Stimulated activated CD4-positive, alpha-beta T cell treated with anti-CD3 and anti-CD28 coated beads, Interleukin-2, amount 100 ng/mL, for 4 hours (primary cell): ENCODE data around the gene PLEKHA5.
"Not testable (repeated sequence)": the region's sequence is repeated elsewhere in the genome, so short reads cannot be mapped to it uniquely, and the experiment has no call there.

ENCODE experiments used
- DNase-seq: peaks from one replicate; pipeline ENCODE4 v3.0.0-alpha.2; 2020; ENCODE audit warnings: low read depth

The PLEKHA5 gene

DNA sequence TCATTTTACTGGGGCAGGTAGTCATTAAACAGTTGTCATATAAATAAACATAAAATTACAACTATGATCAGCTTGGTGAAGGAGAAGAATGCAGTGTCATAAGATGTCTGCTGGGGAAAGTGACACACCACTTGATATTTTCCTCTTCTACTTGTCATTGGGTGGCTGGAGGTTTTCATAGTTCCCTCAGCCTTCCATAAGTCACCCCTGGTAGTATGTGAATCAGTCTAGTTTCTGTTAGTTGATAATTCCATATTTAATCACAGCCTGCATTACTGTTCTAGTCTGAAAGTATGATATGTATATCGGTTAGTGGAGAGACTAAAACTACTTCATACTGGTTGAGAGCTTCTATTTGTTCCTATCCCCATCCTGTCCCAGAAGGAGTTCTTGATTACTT, 38.2 kb downstream of the PLEKHA5 start:
- no peak for DNase-seq

DNA sequence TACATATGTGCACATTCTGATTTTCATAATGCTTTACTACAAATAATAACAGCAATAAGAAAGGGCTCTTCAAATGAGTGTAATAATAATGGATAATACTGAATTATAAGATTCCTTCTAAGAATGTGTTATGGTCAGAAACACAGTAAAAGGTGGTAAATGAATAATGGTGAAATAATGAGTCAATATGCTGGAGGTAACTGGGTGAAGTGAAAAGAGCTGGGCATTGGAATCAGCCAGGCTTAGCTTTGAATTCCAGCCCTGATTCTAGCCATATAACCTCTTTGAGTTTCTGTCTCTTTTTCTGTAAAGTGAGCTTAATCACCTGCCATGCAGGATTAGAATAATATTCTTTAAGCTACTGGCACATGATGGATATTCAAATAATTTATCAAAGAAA, 39.1 kb downstream of the PLEKHA5 start:
- no peak for DNase-seq

DNA sequence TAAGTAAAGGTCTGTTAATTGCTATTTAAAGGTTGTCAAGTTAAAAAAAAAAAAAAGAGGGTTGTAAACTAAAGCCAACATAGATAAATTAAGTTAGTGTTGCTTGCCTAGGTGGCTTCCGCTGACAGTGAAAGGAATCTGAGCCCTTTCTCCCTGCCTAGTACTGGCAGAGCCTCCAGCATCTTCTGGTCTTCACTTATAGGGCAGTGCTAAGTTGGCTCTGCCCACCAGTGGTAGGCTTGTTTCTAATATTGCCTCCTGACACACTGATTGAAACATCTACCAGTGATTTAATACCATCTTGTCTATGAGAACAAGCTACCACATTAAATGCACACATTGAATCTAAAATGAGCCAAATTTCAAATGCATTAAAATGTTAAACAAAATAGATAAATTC, 39.7 kb downstream of the PLEKHA5 start:
- no peak for DNase-seq

DNA sequence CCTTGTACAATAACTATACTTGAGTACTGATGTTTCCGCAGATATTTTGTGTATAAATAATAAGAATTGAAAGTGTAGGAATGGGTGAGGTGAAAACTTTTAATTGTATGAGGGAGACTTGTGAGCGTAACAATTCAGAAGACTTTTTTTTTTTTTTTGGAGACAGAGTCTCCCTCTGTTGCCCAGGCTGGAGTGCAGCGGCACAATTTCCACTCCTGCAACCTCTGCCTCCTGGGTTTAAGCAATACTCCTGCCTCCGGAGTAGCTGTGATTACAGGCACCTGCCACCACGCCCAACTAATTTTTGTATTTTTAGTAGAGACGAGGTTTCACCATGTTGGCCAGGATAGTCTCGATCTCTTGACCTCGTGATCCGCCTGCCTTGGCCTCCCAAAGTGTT, 40.8 kb downstream of the PLEKHA5 start:
- DNase-seq, result not testable (repeated sequence)

DNA sequence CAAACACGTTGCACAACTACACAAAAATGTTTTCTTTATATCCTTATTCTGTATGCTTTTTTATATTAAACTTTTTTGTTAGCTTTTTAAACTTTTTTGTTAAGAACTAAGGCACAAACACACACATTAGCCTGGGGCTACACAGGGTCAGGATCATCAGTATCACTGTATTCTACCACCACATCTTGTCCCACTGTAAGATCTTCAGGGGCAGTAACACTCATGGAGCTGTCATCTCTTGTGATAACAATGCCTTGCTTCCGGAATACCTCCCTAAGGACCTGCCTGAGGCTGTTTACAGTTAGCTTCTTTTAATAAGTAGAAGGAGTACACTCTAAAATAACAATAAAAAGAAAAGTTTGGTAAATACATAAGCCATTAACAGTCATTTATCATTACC, 42.2 kb downstream of the PLEKHA5 start:
- no peak for DNase-seq

DNA sequence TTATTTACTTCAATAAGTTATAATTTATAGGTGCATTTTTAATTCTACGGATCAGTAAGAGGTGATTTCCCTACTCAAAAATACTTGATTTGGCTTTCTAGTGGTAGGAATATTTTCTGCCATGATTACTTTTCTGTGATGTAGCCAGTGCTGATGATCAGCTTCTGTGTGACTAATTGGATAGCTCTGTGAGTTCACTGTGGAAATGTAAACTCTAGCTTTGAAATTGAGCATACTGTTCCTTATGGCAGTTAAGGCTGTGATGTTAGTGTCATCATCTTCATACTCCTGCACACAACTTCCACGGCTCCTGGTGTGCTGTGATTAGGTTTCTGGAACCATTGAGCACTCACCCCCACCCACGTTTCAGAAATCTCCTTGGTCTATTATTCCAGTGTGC, 48.2 kb downstream of the PLEKHA5 start:
- DNase-seq, result no peak

DNA sequence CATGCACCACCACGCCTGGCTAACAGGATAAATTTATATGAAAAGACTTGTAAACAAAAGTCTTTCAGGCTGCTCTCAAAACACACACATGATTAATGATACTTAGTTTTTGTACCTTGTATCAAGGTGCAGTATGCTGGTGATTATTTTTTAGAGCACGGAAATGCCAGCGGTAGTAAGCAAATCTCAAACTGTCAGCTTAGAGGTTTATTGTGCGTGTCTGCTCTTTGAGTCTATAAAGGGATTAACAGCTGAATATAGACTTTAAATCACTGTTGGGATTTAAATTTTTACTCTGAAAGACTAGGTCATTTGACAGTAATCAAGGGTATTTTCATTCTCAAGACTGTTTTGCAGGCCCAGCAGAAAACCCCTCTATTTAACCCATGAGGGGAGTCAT, 50.5 kb downstream of the PLEKHA5 start:
- DNase-seq, result no peak

DNA sequence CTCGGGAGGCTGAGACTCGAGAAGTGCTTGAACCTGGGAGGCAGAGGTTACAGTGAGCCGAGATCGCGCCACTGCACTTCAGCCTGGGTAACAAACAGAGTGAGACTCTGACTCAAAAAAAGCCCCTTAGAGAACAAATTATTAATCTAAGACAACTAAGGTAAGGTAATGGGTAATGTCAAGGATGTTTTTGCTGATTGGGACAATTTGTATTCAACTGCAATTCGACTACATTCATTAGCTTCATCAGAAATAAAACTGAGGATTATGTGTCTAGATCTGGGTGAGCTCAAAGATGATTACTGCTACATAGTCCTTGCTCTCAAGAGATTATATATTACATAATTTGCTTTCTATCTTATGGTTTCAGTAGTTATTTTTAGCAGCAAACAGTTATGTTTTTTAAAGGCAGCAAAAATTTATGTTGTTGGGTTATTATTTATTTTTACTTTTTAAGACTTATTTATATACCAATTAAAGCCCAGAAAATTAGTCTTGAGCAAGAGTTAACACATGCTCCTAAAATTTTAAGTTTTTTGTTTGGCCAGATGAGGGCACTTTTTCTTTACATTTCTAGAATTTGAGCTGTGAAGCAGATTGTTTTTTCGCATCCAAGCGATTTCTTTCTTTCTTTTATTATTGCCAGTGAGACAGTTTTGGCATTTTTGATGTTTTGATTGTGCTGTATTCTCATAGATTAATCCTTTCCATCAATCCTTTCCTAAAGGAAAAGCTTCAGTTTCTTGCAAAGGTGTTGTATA, 52.3 kb downstream of the PLEKHA5 start:
- DNase-seq, result no peak

DNA sequence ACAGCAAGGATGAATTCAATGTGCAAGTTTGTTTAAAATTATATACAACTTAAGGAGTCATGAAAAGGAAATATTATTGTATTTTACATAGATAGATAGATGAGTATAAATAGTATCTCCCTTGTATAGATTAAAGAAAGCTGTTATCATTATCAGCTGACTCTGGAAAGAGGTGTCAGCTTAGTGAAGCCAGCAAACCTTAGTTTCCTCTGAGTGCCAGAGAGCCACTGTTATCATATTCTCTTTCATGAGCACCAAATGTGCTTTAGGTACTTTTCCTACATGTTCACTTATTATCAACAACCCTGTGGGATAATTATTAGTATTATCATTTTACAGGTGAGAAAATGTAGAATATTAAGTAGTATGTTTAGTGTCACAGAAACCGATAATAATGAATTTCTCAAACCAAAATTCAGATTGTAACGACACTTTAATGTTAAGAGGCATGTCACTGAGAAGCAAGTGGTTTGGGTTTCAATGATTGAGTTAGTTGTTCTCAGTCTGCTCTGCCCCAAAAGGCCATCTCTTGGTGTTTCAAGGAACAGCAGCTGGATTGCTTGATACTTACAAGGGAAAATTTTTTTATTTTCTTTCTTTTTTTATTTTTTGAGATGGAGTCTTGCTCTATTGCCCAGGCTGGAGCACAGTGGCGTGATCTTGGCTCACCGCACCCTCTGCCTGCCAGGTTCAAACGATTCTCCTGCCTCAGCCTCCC, 53.7 kb downstream of the PLEKHA5 start:
- no peak for DNase-seq

DNA sequence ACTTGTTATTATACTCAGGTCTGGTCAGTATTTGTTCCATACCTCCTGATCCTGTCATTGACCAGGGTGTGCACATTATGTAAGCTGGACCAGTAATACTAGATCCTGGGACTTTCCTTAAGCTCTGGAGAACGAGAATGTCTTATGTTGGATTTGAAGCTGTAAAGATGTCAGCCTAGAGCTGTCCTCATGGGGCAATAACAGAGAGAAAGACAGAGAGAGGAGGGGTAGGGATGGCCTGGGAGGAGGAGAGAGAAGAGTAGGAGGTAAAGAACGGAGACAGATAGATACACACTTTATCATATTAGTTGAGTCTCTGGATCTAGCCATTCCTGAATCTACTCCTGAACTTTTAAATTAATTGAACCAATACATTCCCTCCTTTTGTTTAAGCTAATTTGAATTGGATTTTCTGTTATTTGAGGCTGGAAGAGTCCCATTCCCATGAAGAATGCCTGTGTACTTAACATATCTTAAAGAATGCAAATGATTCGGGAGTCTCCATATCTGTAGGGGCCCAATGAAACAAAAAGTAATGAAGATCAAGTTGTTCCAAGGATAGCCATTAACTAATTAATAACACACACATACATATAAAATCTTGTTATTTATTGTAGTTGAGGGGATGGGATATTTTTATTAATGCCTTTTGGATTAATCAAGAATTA, 55.9 kb downstream of the PLEKHA5 start:
- no peak for DNase-seq

DNA sequence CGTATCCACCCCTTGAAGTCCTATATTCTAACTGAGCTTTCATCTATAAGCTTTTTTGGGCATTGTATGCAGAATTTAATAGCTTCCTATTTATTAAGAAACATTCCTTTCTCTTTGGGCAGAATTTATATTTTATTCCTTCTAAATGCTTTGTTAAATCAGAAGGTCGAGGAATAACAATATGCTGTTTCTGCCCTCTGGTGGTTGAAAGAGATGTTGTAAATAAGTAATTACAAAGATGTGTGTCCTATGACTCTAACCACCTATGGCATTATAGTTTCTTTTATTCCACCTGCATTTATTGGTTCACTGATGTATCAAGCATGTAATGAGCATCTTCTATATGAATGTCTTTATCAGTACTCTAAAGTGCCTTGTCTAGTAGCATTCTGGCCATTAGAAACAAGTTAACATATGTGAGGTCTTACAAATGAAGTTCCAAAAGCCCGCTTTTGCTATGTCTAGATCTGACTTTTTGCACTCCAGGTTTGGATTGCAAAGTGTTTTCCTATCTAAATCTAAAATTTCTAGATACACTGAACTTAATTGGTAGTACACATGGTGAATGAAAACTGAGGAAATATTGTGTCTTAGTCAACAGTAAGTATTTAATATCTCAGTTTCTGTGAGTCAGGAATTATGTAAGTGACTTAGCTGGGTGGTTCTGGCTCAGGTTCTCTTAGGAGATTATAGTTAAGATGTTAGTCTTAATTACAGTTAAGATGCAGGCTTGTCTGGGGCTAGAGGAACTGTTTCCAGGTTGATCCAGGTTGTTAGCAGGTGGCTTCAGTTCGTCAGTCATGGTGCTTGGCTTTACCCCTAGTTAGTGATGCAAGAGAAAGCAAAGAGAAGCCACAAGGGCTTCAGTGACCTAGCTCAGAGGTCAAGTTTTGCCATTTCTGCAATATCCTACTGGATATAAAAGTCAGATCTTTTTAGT, 57.5 kb downstream of the PLEKHA5 start:
- no peak for DNase-seq

DNA sequence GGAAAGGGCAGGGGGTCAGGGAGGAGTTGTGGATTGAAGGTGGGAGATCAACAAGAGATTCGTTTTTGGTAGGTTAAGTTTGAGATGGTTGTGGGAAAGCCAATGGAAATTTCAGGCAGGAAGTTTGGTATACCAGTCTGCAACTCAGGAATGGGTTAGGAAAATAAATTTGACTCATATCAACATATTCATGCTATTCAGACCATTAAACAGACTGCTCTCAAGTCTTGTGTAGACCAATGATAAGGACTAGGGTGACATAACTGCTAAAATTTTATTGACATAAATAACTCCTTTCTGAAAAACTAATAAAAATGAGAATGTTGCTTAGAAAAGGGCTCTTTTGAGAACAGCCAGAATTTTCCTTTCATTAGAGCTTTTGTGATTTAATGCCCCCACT, 60.0 kb downstream of the PLEKHA5 start:
- DNase-seq, result no peak

DNA sequence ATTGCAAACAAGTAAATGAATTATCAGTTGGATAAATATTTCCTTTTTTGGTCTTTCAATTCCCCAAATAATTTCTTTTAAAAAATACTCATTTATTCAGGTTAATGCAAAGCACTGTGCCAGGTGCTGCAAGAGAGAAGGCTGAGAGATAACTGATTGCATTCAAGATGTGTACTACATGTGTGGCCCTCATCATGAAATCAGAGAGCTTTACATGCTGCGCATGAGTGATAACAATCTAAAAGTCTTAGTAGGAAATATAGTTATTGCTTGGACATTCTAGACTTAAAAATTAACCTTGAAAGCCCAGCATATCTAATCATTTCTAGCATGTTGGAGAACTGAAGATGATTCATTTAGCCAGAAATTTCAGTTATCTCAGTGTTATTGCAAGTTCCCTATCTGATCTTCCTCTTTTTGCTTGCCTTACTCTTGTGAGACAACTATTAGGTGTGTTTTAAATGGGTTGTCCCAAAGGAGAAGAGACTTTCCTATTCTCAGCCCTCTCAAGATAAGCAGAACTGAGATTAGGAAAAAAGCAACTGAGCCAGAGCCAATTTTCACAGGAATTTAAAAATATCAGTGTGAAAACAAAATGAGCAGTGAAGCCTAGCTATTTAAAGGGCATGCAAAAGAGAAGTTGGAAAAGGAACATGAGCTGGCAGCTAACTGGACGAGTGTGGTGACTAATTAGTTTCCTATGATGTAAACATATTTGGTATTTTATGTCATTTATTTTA, 60.9 kb downstream of the PLEKHA5 start:
- no peak for DNase-seq

DNA sequence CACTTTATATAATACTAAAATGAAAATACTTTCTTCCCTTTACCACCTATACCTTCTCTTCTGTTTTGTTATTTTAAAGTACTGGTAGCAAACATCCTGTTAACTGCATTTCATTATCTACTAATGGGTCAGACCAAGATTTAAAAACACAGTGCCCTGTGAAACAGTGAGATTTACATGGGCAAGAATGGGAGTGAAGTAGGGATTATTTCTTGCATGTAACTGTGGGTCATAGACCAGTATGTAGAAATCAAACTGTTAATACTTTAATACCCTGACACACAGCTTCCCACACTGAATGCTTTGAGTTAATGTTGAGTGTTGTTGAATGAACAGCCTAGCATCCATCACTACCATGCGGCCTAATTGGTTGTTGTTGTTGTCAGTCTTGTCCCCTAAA, 61.6 kb downstream of the PLEKHA5 start:
- no peak for DNase-seq

DNA sequence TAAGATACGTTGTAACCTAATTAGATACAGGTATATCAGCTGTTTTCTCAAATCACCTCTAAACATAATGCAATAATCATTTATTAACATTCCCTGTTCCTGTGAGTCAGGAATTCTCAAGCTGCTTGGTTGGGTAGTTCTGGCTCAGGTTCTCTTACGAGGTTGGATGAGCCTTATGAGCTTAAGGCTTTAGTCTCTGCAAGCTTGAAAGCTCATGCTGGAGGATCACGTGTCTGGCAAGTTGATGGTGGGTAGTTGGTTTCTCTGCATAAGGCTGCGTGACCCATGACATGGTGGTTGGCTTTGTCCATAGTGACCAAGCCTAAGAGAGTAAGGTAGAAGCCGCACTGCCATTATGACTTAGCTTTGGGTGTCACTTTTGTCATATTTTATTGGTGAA, 62.0 kb downstream of the PLEKHA5 start:
- no peak for DNase-seq

DNA sequence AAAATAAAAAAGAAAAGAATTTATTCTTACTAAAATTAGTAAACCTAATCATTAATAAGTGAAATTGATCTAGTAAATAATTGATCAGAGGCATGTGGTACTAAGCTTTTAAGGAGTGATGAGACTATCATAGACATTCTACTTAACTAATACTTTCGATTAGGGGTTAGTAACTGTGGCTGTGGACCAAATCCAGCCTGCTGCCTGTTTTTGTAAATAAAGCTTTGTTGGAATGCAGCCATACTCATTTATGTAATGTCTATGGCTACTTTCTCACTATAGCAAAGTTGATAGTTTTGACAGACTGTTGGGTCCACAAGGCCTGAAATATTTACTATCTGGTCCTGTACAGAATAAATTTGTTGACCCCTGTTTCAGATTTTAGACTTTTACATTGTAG, 63.2 kb downstream of the PLEKHA5 start:
- no peak for DNase-seq

DNA sequence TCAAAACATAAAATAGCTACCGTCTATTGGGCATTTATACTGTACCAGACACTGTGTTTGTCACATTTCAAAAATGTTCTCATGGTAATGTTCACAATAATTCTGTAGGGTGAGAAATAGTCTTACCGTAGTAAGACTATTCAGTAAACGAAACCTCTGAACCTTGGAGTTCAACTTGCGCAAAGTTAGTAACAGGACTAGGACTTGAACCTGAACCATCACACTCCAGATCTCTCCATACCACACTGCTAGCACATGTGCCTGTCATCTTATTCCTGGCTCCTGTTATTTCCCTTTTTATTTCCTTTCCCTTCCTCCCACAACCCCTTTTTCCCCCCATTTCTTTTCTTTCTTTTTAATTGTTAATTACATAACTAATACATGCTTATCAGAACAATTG, 65.4 kb downstream of the PLEKHA5 start:
- no peak for DNase-seq

DNA sequence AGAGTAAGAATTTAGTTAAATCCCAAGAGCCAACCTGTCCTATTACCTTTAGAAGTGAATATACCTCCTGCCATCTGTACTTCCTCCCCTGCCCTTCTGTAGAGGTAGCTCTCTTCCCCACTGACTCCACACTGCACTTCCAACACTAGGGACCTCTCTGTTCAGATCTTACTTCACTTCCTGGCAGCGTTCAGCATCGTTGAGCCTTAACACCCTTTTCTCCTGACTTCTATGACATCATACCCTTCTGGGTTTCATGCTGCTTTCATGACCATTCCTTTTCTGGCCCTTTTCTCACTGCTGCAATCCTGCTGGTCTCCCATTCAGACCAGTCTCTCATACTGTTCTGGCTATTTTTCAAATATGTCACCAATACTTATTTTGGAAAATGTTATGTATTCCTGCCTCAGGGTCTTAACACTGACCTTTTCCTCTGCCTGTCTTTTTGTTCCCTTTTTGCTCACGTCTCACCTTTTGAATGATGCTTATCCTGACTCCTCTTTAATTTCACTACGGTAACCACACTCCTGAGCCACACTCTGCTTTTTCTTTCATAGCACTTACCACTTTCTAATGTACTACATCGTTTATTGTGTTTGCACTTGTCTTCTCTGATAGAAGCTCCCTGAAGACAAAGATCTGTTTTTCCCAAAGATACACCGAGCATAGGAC, 67.6 kb downstream of the PLEKHA5 start:
- no peak for DNase-seq

DNA sequence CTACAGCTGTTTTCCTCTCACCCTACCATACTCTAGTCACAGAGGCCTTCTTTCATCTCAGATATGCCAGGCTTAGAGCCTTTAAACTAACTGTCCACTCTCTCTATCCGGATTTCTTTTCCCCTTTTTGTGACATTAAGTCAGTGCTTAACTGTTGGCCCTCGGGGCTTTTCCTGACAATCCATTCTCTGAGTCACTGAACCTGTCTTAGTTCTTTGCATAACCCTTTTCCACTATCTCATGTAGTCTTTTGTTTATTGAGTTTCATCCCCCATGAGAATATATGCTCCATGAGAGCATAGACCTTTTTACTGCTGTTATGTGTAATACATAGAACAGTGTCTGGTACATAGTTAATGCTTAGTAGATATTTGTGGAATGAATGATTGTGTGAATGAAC, 68.7 kb downstream of the PLEKHA5 start:
- DNase-seq, result no peak

DNA sequence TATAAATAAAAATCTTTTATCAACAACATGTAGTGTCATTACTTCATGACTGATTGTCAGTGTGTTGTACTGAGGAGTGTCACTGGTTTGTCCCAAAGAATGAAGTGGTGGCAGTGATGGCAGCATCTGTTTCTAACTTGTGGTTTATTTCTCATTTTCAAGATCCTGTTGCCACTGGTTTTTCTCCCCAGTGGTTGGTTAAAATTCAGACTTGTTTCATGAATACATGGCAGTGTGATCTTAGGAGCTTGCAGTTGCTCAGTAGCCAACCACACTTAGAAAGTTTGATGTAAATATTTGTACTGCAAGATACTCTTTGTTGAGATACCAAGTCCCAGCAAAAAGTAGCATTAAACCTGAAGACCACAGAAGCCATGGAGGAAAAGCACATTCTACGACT, 69.8 kb downstream of the PLEKHA5 start:
- no peak for DNase-seq

DNA sequence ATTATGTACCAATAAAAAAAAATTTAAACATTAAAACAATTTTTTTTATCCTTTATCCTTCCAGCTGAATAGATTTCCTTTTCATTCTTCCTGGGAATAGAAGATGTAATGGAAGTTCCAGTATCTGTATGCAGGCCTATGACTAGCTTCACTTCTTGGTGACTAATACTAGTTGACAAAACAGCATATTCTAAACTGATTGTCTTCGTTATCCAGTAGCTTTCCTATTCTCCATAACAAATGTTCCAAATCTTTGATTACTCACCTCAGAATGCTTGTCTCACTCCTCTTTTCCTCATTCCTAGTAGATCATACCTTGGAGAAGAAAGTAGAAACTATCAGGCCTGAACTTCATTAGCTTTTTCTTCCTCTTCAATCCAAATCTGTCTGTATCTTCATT, 70.7 kb downstream of the PLEKHA5 start:
- no peak for DNase-seq
